Dermis blood vessel endothelial cell (primary cell): ENCODE data around the gene DIP2C. TPM values are rescaled to one million over a fixed set of nuclear protein-coding genes. Genes with fewer than 3 reads are reported as not detected.
"Not testable (repeated sequence)": the region's sequence is repeated elsewhere in the genome, so short reads cannot be mapped to it uniquely, and the experiment has no call there.

Experiments used
- DNase-seq: peaks from one replicate; pipeline ENCODE4 v3.0.0; 2010
- total RNA-seq: library from RNA; depleted of rRNA; stranded (reverse); fragments of >200 nt; gene quantifications from 2 replicates; pipeline ENCODE4 v1.2.3, GENCODE V29; 2014

DIP2C gene
- total RNA-seq, 1 donor from 2014 or later = 6.5 TPM

GRCh38 chr10:697097-697875, 7.8 kb upstream of the DIP2C start:
- no peak for DNase-seq

- no peak for DNase-seq
Observed at GRCh38 chr10:695396-695795, 5.9 kb upstream of the DIP2C start.

- no peak for DNase-seq
Observed at GRCh38 chr10:693506-693905, 4.0 kb upstream of the DIP2C start.

- no peak for DNase-seq
Observed at GRCh38 chr10:692682-693351, 3.3 kb upstream of the DIP2C start.

GRCh38 chr10:691216-691615, 1.7 kb upstream of the DIP2C start:
- DNase-seq = no peak

GRCh38 chr10:690372-691161, 1.1 kb upstream of the DIP2C start:
- DNase-seq = no peak

- DNase-seq = no peak
Observed at GRCh38 chr10:689121-689451, 382 bp downstream of the DIP2C start.

- peak; percentile 42 for DNase-seq
Observed at GRCh38 chr10:688312-689120, 952 bp downstream of the DIP2C start.

- no peak for DNase-seq
Observed at GRCh38 chr10:687583-688311, 1.7 kb downstream of the DIP2C start.

- no peak for DNase-seq
Observed at GRCh38 chr10:686155-686931, 3.1 kb downstream of the DIP2C start.

GRCh38 chr10:685613-686012, 3.9 kb downstream of the DIP2C start:
- DNase-seq = no peak

GRCh38 chr10:683448-684071, 5.9 kb downstream of the DIP2C start:
- no peak for DNase-seq

GRCh38 chr10:682931-683447, 6.5 kb downstream of the DIP2C start:
- DNase-seq = no peak

- DNase-seq = no peak
Observed at GRCh38 chr10:681670-682318, 7.7 kb downstream of the DIP2C start.

GRCh38 chr10:680745-681144, 8.7 kb downstream of the DIP2C start:
- DNase-seq = no peak

GRCh38 chr10:680146-680545, 9.3 kb downstream of the DIP2C start:
- no peak for DNase-seq

GRCh38 chr10:679556-679955, 9.9 kb downstream of the DIP2C start:
- DNase-seq = no peak

- DNase-seq = not testable (repeated sequence)
Observed at GRCh38 chr10:678662-679005, 10.8 kb downstream of the DIP2C start.

GRCh38 chr10:677750-678661, 11.5 kb downstream of the DIP2C start:
- no peak for DNase-seq
